ENCODE results near the gene MAP4K3.

- TF ChIP-seq EZH2 (IDR thresholded peaks at IDR 0.05; ENCODE audit: borderline replicate concordance, control insufficient read depth, low read depth, low read length) (no peak), CTCF (IDR thresholded peaks at IDR 0.05 in 2 of 3, conservative IDR thresholded peaks at IDR 0.05 in 1 of 3; ENCODE audit: control insufficient read depth in 2 of 3, extremely low read depth in 1 of 3, insufficient read depth in 1 of 3, low read depth in 3 of 3, low read length in 3 of 3) (no peak), JUNB (IDR thresholded peaks at IDR 0.05) (peak; percentile 32), PAX8 (IDR thresholded peaks at IDR 0.05) (no peak), CREM (IDR thresholded peaks at IDR 0.05; ENCODE audit: low read depth) (no peak), GABPA (IDR thresholded peaks at IDR 0.05; ENCODE audit: low read depth) (no peak), NFYB (IDR thresholded peaks at IDR 0.05; ENCODE audit: insufficient read depth, low read depth, low read length) (no peak)
These were observed 211.5 kb downstream of the MAP4K3 start for GRCh38 chr2:39225567-39225966.
